Hepatocyte (in vitro differentiated cells): ENCODE data around the gene SLC9A2.

Experiments
- CTCF ChIP-seq: fragments of 200-600 bp; sonication (generic); IDR thresholded peaks from 2 replicates; pipeline ENCODE4 v1.5.1; 2016; ENCODE audit warnings: antibody characterized with exemption, mild to moderate bottlenecking; ENCODE audit not compliant: poor library complexity
- EZH2phosphoT487 ChIP-seq: fragments of 200-600 bp; sonication (generic); IDR thresholded peaks from one replicate; pipeline ENCODE4 v1.6.1; 2018; ENCODE audit warnings: antibody characterized with exemption, mild to moderate bottlenecking, low read depth, moderate library complexity; ENCODE audit not compliant: unreplicated experiment, severe bottlenecking

DNA sequence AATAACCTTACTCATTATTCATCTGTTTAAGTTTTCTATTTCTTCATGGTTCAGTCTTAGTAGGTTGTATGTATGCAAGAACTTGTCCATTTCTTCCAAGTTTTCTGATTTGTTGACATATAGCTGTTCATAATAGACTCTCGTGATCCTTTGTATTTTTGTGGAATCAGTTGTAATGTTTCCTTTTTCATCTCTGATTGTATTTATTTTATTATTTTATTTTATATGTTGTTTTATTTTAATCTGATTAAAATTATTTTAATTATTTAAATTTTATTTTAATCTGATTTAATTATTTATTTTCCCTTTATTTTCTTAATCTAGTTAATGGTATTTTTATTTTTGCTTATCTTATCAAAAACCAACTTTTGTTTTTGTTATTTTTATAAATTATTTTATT, 43.5 kb upstream of the SLC9A2 start:
- TF ChIP-seq EZH2phosphoT487 (no peak), CTCF (no peak)
